GM10847 (cell line): ENCODE data around the gene TYROBP.

Experiments
- POLR2A ChIP-seq: IDR thresholded peaks from 2 replicates; pipeline ENCODE4 v1.6.1; 2011; ENCODE audit not compliant: insufficient read length; ENCODE audit errors: extremely low read depth

TYROBP gene

DNA sequence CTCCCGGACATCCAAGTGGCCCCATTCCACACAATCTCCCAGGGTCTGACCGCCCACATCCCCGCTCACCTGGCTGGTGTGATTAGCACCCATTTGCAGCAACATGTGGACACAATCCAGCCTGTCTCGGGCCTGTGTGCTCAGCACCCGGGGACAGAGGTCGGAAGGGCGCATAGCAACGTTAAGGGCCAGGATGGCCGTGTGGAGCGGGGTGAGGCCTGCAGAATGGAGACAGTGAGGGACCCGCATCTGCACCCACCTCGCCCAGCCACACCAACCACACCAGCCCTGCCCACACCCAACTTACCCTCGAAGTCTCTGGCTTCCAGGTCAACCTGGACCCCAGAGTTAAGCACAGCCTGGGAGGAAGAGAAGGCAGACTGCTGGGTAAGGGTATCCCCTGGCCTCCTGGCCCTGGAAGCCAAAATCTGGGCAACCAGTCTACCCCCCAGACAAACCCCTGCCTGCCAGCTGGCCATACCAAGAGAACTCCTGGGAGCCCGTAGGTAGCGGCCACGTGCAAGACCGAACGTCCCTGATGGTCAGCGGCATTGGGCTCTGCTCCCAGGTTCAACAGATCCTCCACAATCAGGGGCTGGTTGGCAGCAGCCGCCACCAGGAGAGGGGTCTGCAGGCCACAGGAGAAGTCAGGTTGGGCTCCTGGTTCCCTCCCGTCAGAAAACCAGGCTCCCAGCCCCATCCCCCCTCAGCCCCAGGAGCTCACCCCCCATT is 12.0 kb downstream of the TYROBP start:
- TF ChIP-seq POLR2A: no peak

- no peak for TF ChIP-seq POLR2A
Measured at GRCh38 chr19:35894342-35894741, 13.8 kb downstream of the TYROBP start.

DNA sequence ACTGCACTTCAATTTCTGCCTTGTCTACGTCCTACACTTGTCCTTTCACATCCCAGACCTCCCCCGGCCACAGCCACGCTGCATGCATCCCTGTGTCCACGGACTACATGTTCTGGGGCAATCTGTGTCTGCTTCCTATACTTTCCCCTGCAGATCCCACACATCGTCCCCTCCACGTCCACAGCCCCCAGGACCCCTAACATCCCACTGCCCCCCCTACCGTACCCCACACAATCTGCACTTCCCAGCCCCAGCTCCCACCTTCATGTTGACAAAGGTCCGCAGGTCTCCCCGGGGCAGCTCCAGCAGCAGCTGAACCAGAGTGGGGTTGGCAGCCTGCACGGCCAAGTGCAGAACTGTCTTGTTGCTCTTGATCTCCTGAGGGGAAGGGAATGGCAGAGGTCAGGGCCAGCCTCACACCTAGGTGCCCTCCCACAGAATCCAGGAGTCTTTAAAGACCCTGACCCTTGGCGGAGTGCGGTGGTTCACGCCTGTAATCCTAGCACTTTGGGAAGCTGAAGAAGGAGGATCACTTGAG is 17.9 kb downstream of the TYROBP start:
- no peak for TF ChIP-seq POLR2A

GRCh38 chr19:35889370-35890112 is 18.6 kb downstream of the TYROBP start:
- no peak for TF ChIP-seq POLR2A

DNA sequence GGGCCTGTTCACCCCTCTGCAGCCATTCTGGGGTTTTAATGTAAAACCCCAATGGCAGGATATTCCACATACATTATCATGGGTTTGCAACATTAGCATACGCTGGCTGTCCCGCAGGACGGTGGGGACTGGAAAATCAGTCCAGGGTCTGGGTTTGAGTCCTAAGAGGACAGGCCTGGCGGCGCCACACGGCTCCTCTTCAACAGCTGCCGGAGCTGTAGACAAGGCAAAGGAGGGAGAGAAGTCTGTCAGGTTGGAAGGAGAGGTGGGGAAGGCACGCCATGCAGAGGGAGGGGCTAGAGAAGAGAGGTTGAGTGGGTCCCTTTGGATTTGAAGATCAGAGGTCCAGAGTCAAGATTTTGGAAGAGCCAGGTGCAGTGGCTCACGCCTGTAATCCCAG is 19.7 kb downstream of the TYROBP start:
- TF ChIP-seq POLR2A: no peak

DNA sequence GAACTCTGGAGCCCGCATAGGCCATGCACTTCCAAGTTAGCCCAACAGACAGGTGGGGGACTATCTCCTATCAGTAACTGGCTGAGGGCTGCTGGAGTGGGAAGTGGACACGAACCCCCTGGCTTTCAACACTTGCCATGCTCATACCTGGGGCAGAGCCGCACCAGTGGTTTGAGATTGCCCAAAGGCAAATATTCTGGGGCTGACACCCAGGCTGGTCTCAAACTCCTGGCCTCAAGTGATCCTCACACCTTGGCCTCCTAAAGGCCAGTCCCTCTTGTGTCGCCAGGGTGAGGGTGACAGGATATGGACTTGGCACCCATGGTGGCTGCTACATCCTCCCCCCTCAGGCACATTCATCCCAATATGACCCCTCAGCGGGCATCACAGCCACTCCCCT is 20.9 kb downstream of the TYROBP start:
- no peak for TF ChIP-seq POLR2A

DNA sequence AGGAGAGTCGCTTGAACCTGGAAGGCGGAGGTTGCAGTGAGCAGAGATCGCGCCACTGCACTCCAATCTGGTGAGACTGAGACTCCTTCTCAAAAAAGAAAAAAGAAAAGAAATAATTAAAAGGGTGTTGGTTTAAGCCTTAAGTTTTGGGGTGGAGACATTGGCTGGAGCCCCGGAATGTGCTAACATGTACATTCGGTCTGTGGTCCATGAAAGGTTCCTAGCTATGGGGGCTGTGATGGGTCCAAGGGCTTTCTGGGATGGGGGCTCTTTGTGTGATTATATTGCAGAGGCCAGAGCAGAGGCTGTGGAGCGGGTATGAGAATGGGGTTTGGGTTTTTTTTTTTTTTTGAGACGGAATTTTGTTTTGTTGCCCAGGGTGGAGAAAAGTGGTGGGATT is 22.2 kb downstream of the TYROBP start:
- TF ChIP-seq POLR2A: no peak

DNA sequence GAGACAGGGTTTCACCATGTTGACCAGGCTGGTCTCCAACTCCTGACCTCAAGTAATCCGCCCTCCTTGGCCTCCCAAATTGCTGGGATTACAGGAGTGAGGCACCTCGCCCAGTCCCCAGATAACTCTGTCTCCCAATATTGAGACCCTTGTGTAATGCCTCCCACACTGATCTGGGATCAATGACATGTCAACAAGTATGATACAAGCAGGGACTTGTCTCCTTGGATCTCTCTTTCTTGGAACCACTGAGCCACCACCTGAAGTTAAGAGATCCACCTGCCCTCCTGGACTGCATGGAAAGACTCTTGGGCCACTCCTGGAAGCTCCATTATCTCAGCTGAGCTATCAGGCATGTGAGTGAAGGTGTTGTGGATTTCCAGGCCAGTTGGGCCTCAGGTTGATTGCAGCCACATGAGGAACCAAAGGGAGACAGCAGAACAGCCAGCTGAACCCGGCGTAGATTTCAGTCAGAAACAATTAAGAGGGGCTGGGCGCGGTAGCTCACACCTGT is 22.8 kb downstream of the TYROBP start:
- TF ChIP-seq POLR2A: no peak

DNA sequence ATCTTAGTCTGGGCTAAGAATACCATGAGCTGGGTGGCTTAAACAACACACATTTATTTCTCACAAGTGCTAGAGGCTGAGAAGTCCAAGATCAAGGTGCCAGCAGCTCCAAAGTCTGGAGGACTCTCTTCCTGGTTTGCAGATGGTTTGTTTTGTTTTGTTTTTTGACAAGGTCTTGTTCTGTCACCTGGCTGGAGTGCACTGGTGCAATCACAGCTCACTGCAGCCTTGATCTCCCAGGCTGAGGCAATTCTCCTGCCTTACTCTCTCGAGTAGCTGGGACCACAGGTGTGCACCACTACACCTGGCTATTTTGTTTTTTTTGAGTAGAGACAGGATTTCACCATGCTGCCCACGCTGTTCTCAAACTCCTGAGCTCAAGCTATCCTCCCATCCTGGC is 24.2 kb downstream of the TYROBP start:
- no peak for TF ChIP-seq POLR2A

DNA sequence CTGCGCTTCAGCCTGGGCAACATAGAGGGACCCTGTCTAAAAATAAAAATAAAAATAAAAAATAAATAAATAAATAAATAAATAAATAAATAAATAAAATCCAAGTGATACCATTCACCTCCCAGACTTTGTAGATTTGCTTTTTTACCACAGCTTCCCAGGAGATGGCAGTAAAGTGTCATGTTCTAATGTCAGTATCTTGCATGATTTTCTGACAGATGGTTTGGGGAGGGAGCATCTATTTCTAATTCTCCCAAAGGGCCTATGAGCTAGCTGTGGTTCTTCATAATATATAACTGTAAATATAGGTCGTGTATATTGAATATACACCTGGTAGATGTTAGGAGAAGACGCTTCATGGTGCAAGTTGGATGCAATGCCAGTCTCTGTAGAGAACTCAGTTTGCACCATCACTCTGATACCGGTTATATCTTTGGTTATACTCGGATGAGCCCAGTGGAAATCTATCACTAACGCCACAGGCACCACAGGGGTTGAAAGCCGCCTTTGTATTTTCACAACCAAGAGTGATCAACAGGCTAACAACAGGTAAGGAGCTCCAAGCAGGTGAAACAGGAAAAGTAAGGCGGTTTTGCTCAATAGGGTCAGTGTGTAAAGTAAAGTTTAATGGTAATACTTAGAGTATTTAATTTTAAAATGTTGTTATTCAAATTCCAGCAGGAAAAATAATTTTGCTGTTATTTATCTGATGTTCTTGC is 25.8 kb downstream of the TYROBP start:
- no peak for TF ChIP-seq POLR2A

DNA sequence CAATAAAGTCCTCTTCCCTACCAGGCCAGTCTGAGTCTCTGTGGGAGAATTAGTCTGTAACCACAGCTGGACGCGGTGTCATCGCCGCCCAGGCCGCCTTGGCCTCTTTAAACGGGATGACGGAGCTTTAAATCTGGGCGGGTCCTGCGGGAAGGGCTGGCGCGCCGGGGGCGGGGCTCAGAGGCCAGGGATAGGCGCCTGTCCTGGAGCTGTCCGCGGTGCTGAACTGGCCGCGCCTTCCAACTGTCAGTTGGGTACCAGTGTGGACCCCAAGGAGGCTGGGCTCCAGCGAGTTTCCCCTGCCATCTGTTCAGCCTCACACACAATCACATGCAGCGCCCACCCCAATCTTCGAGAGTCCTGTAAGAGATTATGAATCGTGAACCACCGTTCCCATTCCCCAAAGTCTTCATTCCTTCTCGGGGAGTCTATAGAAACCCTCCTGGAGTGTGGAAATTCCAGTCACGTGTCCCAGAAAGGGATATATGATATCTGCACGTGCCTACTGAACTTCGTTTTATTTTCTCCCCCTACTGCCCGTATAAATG is 28.3 kb downstream of the TYROBP start:
- TF ChIP-seq POLR2A: no peak

- TF ChIP-seq POLR2A: no peak
Measured at GRCh38 chr19:35879068-35879467, 29.0 kb downstream of the TYROBP start.

DNA sequence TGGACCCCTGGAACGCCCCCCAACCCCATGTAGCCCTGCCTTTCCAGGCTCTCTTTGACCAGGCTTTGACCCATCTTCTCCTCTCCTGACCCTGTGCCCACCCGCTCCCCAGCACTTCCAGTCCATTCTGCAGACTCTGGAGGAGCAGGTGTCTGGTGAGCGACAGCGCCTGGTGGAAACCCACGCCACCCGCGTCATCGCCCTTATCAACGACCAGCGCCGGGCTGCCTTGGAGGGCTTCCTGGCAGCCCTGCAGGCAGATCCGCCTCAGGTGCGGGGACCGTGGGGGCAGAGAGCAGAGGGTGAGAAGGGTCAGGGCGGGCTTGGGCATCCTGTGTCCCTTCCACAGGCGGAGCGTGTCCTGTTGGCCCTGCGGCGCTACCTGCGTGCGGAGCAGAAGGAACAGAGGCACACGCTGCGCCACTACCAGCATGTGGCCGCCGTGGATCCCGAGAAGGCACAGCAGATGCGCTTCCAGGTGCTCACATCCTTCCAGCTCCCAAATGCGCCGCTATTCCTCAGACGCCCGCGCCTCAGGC is 33.6 kb downstream of the TYROBP start:
- no peak for TF ChIP-seq POLR2A

- no peak for TF ChIP-seq POLR2A
Measured at GRCh38 chr19:35872180-35872579, 35.9 kb downstream of the TYROBP start.

GRCh38 chr19:35871611-35872010 is 36.5 kb downstream of the TYROBP start:
- TF ChIP-seq POLR2A: no peak
